ENCODE data around the gene OR6S1.

DNA sequence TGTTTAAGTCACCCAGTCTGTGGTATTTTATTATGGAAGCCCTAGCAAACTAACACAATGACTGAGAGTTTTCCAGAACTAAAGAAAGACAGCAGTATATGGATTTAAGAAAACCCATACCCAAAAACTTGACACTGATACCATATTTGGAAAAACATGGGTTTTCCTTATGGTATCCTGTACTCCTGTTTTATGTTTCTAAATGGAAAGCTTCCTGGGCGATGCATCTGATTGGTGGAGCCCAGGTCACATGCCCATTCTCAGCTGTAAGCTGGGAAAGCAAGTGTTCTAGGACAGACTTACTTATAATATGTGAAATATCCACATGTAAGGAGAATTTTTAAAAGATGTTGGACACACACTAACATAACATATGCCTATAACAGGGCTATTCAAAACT is 38.4 kb upstream of the OR6S1 start:
- no peak for TF ChIP-seq EZH2 (IDR thresholded peaks at IDR 0.05; ENCODE audit: borderline replicate concordance, low read depth, low read length, severe bottlenecking)
- TF ChIP-seq POLR2AphosphoS5 (IDR thresholded peaks at IDR 0.05; ENCODE audit: insufficient read depth, low read depth, low read length), result no peak
- TF ChIP-seq, protein P1, sequence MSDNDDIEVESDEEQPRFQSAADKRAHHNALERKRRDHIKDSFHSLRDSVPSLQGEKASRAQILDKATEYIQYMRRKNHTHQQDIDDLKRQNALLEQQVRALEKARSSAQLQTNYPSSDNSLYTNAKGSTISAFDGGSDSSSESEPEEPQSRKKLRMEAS (IDR thresholded peaks at IDR 0.05; ENCODE audit: insufficient read depth, insufficient read length), result no peak
- TF ChIP-seq CTCF (IDR thresholded peaks at IDR 0.05; ENCODE audit: extremely low read depth in 1 of 2, insufficient read depth in 1 of 2, low read depth in 1 of 2, low read length in 2 of 2), result no peak
- no peak for TF ChIP-seq POLR2A (IDR thresholded peaks at IDR 0.05; ENCODE audit: low read depth, low read length)
- TF ChIP-seq FOS (IDR thresholded peaks at IDR 0.05; ENCODE audit: borderline replicate concordance, insufficient read depth, low read length), result no peak
- TF ChIP-seq MYC (IDR thresholded peaks at IDR 0.05; ENCODE audit: low read depth, low read length), result no peak
- no peak for TF ChIP-seq GATA2 (IDR thresholded peaks at IDR 0.05; ENCODE audit: insufficient read depth, insufficient read length, low read depth, low read length)
- no peak for TF ChIP-seq JUN (IDR thresholded peaks at IDR 0.05; ENCODE audit: borderline replicate concordance, insufficient read depth, insufficient read length, low read depth)
